ENCODE measurements around the gene DNASE1L3. TPM values are rescaled to one million over a fixed set of nuclear protein-coding genes. Genes with fewer than 3 reads are reported as not detected.

Gene DNASE1L3
- total and polyA plus RNA-seq, 2 experiments from 2014 or later, result not detected

DNA sequence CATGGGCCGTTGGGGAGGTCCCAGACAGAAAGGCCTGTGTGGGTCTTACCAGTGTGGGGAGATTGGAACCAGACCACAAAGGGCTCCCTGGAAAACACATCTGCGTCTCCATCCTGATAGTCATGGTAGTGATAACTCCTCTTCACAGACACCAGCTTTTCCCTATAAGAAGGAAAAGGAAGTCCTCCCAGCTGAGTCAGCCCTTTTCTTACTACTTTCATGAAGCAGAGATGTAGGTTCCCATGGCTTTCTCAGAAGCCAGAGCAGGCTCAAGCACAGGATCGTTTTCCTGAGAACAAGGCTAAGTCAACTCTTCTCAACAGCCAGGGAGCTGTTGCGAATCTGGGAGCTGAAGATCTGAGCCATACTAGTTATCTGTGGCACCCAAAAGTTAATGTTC is 6.1 kb downstream of the DNASE1L3 start:
- DNase-seq (ENCODE audit: low spot score) (no peak), ATAC-seq (no peak)
- no peaks in the 10 kb centered on the region for H3K79me2 ChIP-seq (replicated peaks; ENCODE audit: insufficient read depth)
- no peak overlapping the region for H3K4me2 ChIP-seq
- H3K4me1 ChIP-seq (ENCODE audit: insufficient read depth), result no peaks in the 10 kb centered on the region
- TF ChIP-seq CTCF (conservative IDR thresholded peaks at IDR 0.05; ENCODE audit: low read depth in 2 of 2) (no peak), REST (IDR thresholded peaks at IDR 0.05; ENCODE audit: unreplicated experiment) (no peak), NANOG (IDR thresholded peaks at IDR 0.05; ENCODE audit: borderline replicate concordance) (no peak), ZNF331 (CRISPR knock-in tag; IDR thresholded peaks at IDR 0.05; ENCODE audit: low read depth) (no peak), STAT1 (IDR thresholded peaks at IDR 0.05; ENCODE audit: unreplicated experiment) (no peak), JUNB (IDR thresholded peaks at IDR 0.05; ENCODE audit: unreplicated experiment) (no peak), POLR2AphosphoS5 (IDR thresholded peaks at IDR 0.05; ENCODE audit: low read depth) (no peak), CREB1 (CRISPR knock-in tag; IDR thresholded peaks at IDR 0.05; ENCODE audit: low read depth) (no peak), ZNF114 (CRISPR knock-in tag; IDR thresholded peaks at IDR 0.05) (no peak), EZH2phosphoT487 (IDR thresholded peaks at IDR 0.05; ENCODE audit: unreplicated experiment) (no peak), EZH2 (IDR thresholded peaks at IDR 0.05; ENCODE audit: low read depth, unreplicated experiment) (no peak)
- TF ChIP-seq, protein P1, sequence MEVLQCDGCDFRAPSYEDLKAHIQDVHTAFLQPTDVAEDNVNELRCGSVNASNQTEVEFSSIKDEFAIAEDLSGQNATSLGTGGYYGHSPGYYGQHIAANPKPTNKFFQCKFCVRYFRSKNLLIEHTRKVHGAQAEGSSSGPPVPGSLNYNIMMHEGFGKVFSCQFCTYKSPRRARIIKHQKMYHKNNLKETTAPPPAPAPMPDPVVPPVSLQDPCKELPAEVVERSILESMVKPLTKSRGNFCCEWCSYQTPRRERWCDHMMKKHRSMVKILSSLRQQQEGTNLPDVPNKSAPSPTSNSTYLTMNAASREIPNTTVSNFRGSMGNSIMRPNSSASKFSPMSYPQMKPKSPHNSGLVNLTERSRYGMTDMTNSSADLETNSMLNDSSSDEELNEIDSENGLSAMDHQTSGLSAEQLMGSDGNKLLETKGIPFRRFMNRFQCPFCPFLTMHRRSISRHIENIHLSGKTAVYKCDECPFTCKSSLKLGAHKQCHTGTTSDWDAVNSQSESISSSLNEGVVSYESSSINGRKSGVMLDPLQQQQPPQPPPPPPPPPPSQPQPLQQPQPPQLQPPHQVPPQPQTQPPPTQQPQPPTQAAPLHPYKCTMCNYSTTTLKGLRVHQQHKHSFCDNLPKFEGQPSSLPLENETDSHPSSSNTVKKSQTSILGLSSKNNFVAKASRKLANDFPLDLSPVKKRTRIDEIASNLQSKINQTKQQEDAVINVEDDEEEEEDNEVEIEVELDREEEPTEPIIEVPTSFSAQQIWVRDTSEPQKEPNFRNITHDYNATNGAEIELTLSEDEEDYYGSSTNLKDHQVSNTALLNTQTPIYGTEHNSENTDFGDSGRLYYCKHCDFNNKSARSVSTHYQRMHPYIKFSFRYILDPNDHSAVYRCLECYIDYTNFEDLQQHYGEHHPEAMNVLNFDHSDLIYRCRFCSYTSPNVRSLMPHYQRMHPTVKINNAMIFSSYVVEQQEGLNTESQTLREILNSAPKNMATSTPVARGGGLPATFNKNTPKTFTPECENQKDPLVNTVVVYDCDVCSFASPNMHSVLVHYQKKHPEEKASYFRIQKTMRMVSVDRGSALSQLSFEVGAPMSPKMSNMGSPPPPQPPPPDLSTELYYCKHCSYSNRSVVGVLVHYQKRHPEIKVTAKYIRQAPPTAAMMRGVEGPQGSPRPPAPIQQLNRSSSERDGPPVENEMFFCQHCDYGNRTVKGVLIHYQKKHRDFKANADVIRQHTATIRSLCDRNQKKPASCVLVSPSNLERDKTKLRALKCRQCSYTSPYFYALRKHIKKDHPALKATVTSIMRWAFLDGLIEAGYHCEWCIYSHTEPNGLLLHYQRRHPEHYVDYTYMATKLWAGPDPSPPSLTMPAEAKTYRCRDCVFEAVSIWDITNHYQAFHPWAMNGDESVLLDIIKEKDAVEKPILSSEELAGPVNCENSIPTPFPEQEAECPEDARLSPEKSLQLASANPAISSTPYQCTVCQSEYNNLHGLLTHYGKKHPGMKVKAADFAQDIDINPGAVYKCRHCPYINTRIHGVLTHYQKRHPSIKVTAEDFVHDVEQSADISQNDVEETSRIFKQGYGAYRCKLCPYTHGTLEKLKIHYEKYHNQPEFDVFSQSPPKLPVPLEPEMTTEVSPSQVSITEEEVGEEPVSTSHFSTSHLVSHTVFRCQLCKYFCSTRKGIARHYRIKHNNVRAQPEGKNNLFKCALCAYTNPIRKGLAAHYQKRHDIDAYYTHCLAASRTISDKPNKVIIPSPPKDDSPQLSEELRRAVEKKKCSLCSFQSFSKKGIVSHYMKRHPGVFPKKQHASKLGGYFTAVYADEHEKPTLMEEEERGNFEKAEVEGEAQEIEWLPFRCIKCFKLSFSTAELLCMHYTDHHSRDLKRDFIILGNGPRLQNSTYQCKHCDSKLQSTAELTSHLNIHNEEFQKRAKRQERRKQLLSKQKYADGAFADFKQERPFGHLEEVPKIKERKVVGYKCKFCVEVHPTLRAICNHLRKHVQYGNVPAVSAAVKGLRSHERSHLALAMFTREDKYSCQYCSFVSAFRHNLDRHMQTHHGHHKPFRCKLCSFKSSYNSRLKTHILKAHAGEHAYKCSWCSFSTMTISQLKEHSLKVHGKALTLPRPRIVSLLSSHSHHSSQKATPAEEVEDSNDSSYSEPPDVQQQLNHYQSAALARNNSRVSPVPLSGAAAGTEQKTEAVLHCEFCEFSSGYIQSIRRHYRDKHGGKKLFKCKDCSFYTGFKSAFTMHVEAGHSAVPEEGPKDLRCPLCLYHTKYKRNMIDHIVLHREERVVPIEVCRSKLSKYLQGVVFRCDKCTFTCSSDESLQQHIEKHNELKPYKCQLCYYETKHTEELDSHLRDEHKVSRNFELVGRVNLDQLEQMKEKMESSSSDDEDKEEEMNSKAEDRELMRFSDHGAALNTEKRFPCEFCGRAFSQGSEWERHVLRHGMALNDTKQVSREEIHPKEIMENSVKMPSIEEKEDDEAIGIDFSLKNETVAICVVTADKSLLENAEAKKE (CRISPR knock-in tag; IDR thresholded peaks at IDR 0.05), result no peak
- TF ChIP-seq, protein P2, sequence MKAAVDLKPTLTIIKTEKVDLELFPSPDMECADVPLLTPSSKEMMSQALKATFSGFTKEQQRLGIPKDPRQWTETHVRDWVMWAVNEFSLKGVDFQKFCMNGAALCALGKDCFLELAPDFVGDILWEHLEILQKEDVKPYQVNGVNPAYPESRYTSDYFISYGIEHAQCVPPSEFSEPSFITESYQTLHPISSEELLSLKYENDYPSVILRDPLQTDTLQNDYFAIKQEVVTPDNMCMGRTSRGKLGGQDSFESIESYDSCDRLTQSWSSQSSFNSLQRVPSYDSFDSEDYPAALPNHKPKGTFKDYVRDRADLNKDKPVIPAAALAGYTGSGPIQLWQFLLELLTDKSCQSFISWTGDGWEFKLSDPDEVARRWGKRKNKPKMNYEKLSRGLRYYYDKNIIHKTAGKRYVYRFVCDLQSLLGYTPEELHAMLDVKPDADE (IDR thresholded peaks at IDR 0.05), result no peak
- H3K36me3 Mint-ChIP-seq (ENCODE audit: low read depth), result no peaks in the 10 kb centered on the region
- 0 out of 3 replicates have a peak, but pooled peaks cover 6% of the 10 kb centered on the region for H3K9me3 Mint-ChIP-seq
- H3K27me3 Mint-ChIP-seq (ENCODE audit: insufficient read depth, low read depth, poor library complexity), result peaks cover 3% of the 10 kb centered on the region
- no peak overlapping the region for H3K27ac Mint-ChIP-seq
- no peak overlapping the region for H3K27ac ChIP-seq (ENCODE audit: low read depth)
- H3K27me3 ChIP-seq (ENCODE audit: insufficient read depth), result no peaks in the 10 kb centered on the region
- no peaks in the 10 kb centered on the region for H4K20me1 ChIP-seq (replicated peaks; ENCODE audit: insufficient read depth)
- H3K4me3 Mint-ChIP-seq, result no peak overlapping the region
- no peak overlapping the region for H3K4me3 ChIP-seq
- no peaks in the 10 kb centered on the region for H3F3A ChIP-seq (replicated peaks; ENCODE audit: low read depth)
- H3K4me1 Mint-ChIP-seq, result no peaks in the 10 kb centered on the region
- H2AFZ ChIP-seq, result no peak overlapping the region
- no peaks in the 10 kb centered on the region for H3K36me3 ChIP-seq (ENCODE audit: insufficient read depth)
- peaks cover 7% of the 10 kb centered on the region; the same call in 1 of the 2 replicates for H3K9me2 ChIP-seq (ENCODE audit: insufficient read depth)

Data from GM23338 (cell line).